ENCODE results near the gene CHIC2. TPM values are rescaled to one million over a fixed set of nuclear protein-coding genes. Genes with fewer than 3 reads are reported as not detected.
A peak's percentile ranks its signal among the peaks of the same experiment; 100 is the strongest.
"Not testable (repeated sequence)": the region's sequence is repeated elsewhere in the genome, so short reads cannot be mapped to it uniquely, and the experiment has no call there.

The CHIC2 gene
- total RNA-seq (69.6 and 70.0 TPM in 2 replicates), polyA plus RNA-seq (51.3 and 61.8 TPM in 2 replicates)

- TF ChIP-seq EZH2 (IDR thresholded peaks at IDR 0.05; ENCODE audit: borderline replicate concordance): no peak
- TF ChIP-seq EZH2phosphoT487 (IDR thresholded peaks at IDR 0.05; ENCODE audit: low read depth, severe bottlenecking, unreplicated experiment): no peak
- TF ChIP-seq, protein P1, sequence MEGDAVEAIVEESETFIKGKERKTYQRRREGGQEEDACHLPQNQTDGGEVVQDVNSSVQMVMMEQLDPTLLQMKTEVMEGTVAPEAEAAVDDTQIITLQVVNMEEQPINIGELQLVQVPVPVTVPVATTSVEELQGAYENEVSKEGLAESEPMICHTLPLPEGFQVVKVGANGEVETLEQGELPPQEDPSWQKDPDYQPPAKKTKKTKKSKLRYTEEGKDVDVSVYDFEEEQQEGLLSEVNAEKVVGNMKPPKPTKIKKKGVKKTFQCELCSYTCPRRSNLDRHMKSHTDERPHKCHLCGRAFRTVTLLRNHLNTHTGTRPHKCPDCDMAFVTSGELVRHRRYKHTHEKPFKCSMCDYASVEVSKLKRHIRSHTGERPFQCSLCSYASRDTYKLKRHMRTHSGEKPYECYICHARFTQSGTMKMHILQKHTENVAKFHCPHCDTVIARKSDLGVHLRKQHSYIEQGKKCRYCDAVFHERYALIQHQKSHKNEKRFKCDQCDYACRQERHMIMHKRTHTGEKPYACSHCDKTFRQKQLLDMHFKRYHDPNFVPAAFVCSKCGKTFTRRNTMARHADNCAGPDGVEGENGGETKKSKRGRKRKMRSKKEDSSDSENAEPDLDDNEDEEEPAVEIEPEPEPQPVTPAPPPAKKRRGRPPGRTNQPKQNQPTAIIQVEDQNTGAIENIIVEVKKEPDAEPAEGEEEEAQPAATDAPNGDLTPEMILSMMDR (IDR thresholded peaks at IDR 0.05; ENCODE audit: poor library complexity): no peak
Measured at GRCh38 chr4:54064317-54065111, at the start of gene CHIC2. TSS of gene CHIC2 (minus strand) at chr4:54064605. CDS start at chr4:54064300, 305 bp downstream.

DNA sequence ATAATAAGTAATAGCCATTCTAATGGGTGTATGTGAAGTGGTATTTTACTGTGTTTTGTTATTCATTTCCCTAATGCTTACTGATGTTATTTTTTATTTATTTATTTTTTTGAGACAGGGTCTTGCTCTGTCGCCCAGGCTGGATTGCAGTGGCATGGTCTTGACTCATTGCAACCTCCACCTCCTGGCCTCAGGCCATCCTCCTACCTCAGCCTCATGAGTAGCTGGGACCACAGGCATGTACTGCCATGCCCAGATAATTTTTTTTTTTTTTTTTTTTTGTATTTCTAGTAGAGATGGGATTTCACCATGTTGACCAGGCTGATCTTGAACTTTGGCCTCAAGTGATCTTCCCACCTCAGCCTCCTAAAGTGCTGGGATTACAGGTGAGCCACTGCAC lies 48.8 kb upstream of the CHIC2 start:
- not testable (repeated sequence) for H2AFZ ChIP-seq; H4K20me1 ChIP-seq (ENCODE audit: insufficient read depth, poor library complexity, severe bottlenecking); H3K4me3 ChIP-seq; H3K27ac ChIP-seq; H3K36me3 ChIP-seq (replicated peaks; ENCODE audit: insufficient read depth, low read depth); H3K9me2 ChIP-seq (replicated peaks; ENCODE audit: insufficient read depth); H3K4me2 ChIP-seq; DNase-seq (ENCODE audit: low spot score); H3K9me3 ChIP-seq (ENCODE audit: low read depth); H3K4me1 ChIP-seq (ENCODE audit: insufficient read depth); H3K79me2 ChIP-seq
- peaks cover 48% of the 10 kb centered on the region for H3K27me3 ChIP-seq
- WGBS (ENCODE audit: low lambda C conversion rate, missing lambda C conversion rate): 94% methylated on average over 1 of the region's 1 CpG

More at GRCh38 chr4:54064317-54065111, at the start of gene CHIC2:
- WGBS (ENCODE audit: low lambda C conversion rate, missing lambda C conversion rate): 1% methylated on average over 50 of the region's 87 CpGs
- no peaks in the 10 kb centered on the region for H3K36me3 ChIP-seq (replicated peaks; ENCODE audit: insufficient read depth, low read depth)
- no peaks in the 10 kb centered on the region for H3K9me3 ChIP-seq (ENCODE audit: low read depth)
- no peaks in the 10 kb centered on the region for H3K9me2 ChIP-seq (replicated peaks; ENCODE audit: insufficient read depth)
- DNase-seq (ENCODE audit: low spot score): peak; percentile 97
- H3K4me3 ChIP-seq: peak within 1 kb of the TSS; percentile 97
- H3K4me1 ChIP-seq (ENCODE audit: insufficient read depth): peaks cover 27% of the 10 kb centered on the region
- H3K27me3 ChIP-seq: no peaks in the 10 kb centered on the region
- peaks cover 48% of the 10 kb centered on the region for H3K79me2 ChIP-seq
- H3K27ac ChIP-seq: peak within 1 kb of the TSS; percentile 98
- H3K4me2 ChIP-seq: peak within 1 kb of the TSS; percentile 84
- peak within 1 kb of the TSS; percentile 81 for H2AFZ ChIP-seq
- H4K20me1 ChIP-seq (ENCODE audit: insufficient read depth, poor library complexity, severe bottlenecking): peaks cover 38% of the 10 kb centered on the region

DNA sequence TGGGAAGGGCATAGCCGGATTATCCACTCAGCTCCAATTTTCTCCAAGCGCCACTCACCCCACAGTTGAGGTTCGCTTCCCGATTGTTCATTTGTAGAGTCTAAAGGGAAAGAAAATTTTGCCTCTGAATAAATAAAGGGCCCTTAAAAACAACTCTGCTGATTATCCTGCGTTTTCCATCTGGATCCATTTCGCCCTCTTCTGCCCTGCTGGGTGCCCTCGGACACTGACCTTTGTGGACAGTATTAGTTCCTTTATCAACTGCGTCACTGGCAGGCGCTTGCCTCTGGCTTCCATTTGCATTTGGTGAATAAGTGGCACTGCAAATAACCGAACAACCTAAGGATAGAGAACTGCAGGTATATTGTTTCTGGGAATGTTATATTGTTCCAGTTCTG lies 45.6 kb upstream of the CHIC2 start:
- no peaks in the 10 kb centered on the region for H3K79me2 ChIP-seq
- 16% methylated on average over 10 of the region's 10 CpGs for WGBS (ENCODE audit: low lambda C conversion rate, missing lambda C conversion rate)
- H3K4me2 ChIP-seq: peak overlapping the region; percentile 76
- no peak overlapping the region for H3K4me3 ChIP-seq
- DNase-seq (ENCODE audit: low spot score): no peak
- peaks cover 80% of the 10 kb centered on the region for H3K27me3 ChIP-seq
- H4K20me1 ChIP-seq (ENCODE audit: insufficient read depth, poor library complexity, severe bottlenecking): no peaks in the 10 kb centered on the region
- H3K9me2 ChIP-seq (replicated peaks; ENCODE audit: insufficient read depth): no peaks in the 10 kb centered on the region
- no peaks in the 10 kb centered on the region for H3K9me3 ChIP-seq (ENCODE audit: low read depth)
- H3K27ac ChIP-seq: no peak overlapping the region
- H2AFZ ChIP-seq: peak overlapping the region; percentile 26
- H3K36me3 ChIP-seq (replicated peaks; ENCODE audit: insufficient read depth, low read depth): no peaks in the 10 kb centered on the region
- TF ChIP-seq EZH2phosphoT487 (IDR thresholded peaks at IDR 0.05; ENCODE audit: low read depth, severe bottlenecking, unreplicated experiment) (no peak), EZH2 (IDR thresholded peaks at IDR 0.05; ENCODE audit: borderline replicate concordance) (no peak)
- TF ChIP-seq, protein P1 (IDR thresholded peaks at IDR 0.05; ENCODE audit: poor library complexity): no peak
- peaks cover 10% of the 10 kb centered on the region for H3K4me1 ChIP-seq (ENCODE audit: insufficient read depth)

DNA sequence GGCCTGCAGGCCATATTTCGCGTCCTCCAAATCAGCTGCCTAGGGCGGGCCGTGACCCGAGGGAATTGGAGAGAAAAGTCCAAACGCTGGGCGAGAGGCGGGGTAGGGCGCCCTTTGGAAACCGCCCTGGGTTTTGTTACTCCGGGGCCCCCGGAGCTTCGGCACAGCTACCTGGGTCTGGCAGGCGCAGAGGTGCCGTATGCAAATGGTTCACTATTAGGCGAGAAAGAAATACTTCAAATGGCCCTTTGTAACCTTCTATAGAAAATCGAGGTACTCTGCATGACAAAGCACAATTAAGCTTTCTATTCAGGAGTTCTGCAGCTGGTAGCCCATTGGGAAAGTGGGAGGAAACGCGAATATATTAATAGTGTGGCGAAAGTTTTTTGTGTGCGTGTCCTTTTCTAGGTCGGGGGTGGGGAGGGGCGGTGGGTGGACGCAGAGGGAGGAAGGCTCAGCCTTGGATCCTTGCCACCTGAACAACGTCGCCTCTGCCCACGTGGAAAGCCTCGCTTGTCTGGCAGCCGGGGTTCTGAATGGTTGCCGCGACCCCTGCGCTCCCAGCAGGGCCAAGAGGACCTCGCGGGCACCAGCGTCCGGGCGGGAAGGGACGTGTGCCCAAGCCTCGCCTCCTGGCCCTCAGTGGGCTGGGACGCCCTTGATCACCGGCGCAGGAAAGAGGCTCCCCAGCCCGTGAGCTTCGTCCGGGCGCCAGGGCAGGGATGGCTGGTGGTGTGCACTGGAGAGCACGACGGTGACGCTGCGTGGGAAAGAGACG lies 45.0 kb upstream of the CHIC2 start:
- no peak for DNase-seq (ENCODE audit: low spot score)
- Histone ChIP-seq H3K9me3 (ENCODE audit: low read depth) (no peaks in the 10 kb centered on the region), H3K27ac (no peak overlapping the region), H3K4me3 (no peak overlapping the region), H3K4me2 (peak overlapping the region; percentile 76), H3K36me3 (replicated peaks; ENCODE audit: insufficient read depth, low read depth) (no peaks in the 10 kb centered on the region), H3K27me3 (peaks cover 86% of the 10 kb centered on the region), H4K20me1 (ENCODE audit: insufficient read depth, poor library complexity, severe bottlenecking) (no peaks in the 10 kb centered on the region), H3K9me2 (replicated peaks; ENCODE audit: insufficient read depth) (no peaks in the 10 kb centered on the region), H3K79me2 (no peaks in the 10 kb centered on the region), H2AFZ (peak overlapping the region; percentile 26), H3K4me1 (ENCODE audit: insufficient read depth) (peaks cover 10% of the 10 kb centered on the region)
- TF ChIP-seq, protein P1 (IDR thresholded peaks at IDR 0.05; ENCODE audit: poor library complexity): no peak
- TF ChIP-seq EZH2 (IDR thresholded peaks at IDR 0.05; ENCODE audit: borderline replicate concordance): peak; percentile 54
- WGBS (ENCODE audit: low lambda C conversion rate, missing lambda C conversion rate): 11% methylated on average over 51 of the region's 51 CpGs

Data from hepatocyte (in vitro differentiated cells).